Activated CD4-positive, alpha-beta T cell treated with anti-CD3 and anti-CD28 coated beads, Interleukin-2, amount 50 U/mL, for 24 hours (primary cell): Measurements from ENCODE around the gene GPALPP1.
A peak's percentile ranks its signal among the peaks of the same experiment; 100 is the strongest.
"Not testable (repeated sequence)": the region's sequence is repeated elsewhere in the genome, so short reads cannot be mapped to it uniquely, and the experiment has no call there.

ENCODE experiments used
- DNase-seq, 2 donors: peaks; one replicate each; pipeline ENCODE4 v3.0.0-alpha.2; 2020; ENCODE audit warnings: low read depth in 1 of 2, low spot score in 1 of 2

The GPALPP1 gene, protein sequence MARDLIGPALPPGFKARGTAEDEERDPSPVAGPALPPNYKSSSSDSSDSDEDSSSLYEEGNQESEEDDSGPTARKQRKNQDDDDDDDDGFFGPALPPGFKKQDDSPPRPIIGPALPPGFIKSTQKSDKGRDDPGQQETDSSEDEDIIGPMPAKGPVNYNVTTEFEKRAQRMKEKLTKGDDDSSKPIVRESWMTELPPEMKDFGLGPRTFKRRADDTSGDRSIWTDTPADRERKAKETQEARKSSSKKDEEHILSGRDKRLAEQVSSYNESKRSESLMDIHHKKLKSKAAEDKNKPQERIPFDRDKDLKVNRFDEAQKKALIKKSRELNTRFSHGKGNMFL

DNA sequence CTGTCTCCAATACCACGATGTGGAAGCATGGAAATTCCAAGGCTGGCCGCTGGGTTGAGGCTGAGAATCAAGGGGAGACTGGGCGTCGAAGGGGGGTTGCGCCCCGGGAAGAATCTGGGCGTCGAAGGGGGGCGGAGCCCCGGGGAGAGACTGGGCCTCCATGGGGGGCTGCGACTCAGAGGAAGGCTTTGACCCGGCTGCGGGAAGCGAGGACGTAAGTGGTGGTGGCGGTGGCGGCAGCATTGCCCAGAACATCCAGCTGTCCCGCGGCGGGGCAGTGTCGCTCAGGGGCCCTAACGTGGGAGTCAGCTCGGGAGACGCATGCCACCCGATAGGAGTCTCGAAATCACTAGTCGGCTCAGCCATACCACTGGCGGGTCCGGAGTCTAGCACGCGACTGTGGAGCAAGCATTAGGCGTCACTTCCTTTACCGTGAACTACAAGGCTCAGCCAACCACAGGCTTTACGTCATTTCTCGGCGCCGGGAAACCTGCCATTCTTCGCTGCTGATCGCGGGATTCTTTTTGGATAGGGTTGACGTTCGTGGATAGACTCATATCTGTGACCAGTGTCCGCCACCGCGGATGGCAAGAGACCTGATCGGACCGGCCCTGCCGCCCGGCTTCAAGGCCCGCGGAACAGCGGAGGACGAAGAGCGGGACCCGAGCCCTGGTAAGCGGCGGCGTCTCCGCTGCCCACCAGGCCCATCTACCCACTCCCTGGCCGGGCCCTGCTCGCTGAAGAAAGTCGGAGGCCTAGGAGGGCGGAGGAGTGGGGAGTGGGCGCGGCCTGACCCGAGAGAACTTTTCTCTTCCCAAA is at the start of gene GPALPP1, which contains the start of gene NUFIP1:
TSS of gene GPALPP1 (plus strand) at position 468 of the 819 bp plus-strand sequence. CDS start at position 585, 117 bp downstream.
TSS of gene NUFIP1 (minus strand) at position 401 of the 819 bp plus-strand sequence. CDS start at position 366, 35 bp downstream.
- peak; percentile 89 to 93 for DNase-seq

DNA sequence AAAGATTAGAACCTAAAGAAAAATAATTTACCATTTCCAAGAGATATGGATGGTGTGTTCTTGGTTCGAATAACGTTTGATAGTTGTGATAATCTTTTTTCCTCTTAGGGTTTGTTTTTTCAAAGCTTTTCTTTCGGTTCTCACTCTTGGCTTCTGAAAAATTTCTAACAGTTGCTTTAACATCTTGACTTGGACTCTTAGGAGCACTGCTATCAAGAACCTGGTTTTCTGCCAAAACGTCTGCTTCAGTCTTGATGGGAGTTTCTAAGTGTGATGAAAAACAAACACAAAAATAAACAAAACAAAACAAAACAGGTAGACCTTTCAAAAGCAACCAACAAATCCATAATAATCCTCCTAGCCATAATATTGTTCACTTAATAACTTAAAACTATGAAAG is 45.9 kb upstream of the GPALPP1 start:
- not testable (repeated sequence) for DNase-seq

DNA sequence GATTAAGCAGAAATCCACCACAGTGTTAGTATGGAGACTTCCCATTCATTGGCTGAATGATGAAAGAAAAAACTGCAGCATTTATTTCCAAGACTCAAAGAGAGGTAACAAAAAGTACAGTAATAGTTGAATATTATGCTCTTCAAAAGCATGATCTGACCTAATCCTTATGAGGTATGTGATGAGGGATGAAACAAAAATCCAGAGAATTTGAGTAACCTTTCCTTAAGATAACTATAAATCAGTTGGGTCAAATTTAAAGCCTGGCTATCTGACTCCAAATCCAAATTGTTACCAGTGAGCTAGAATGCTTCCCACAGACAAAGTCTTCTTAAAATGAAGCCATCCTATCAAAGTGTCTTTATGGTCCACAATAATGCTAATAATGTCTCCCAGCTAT is 38.2 kb upstream of the GPALPP1 start:
- no peak for DNase-seq

DNA sequence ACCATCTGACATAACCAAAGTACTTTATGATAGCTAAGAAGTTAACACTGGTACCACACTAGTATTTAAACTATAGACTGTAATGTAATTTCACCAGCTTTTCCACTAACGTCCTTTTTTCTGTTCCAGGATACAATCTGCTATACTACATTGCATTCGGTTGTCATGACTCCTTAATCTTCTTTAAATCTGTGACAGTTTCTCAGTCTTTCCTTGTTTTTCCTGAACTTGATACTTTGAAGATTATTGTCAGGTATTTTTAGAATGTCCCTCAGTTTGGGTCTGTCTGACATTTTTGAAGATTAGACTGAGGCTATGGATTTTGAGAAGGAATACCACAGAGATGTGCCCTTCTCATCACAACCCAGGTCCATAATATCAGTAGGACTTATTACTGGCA is 36.7 kb upstream of the GPALPP1 start:
- DNase-seq, result no peak

DNA sequence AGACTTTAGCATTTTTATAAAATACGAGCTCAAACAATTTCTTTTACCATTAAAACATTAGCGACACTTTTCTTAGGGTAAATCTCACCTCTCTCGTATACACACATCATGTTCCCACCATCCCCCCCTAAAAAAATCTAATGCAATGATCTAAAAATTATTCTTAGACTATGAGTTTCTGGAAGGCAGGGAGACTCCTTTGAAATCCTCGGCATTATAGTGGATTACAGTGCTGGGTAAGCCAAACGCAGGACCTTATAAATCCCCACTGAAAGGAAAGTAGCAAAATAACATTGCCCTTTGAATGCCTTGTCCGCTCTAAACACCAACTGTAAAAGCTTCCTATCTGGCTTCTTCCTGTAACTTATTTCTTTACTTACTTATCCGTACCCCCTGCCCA is 35.1 kb upstream of the GPALPP1 start:
- no peak for DNase-seq

DNA sequence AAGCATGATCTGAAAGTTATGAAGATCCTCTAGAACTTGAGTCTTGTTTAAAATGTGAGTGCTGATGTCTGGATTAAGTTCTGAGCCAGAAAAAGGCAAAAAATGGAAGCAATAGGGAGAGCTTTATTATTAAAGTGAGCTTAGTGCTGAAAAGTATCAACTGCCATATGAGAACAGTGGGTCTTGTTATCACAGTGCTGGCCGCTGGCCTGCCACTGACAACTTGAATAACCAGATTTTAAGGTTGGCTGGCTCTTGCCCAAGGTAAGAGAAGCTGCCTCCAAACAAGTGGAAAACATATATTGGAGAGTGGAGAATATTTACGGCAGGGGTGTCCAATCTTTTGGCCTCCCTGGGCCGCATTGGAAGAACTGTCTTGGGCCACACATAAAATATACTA is 33.9 kb upstream of the GPALPP1 start:
- DNase-seq, result no peak

DNA sequence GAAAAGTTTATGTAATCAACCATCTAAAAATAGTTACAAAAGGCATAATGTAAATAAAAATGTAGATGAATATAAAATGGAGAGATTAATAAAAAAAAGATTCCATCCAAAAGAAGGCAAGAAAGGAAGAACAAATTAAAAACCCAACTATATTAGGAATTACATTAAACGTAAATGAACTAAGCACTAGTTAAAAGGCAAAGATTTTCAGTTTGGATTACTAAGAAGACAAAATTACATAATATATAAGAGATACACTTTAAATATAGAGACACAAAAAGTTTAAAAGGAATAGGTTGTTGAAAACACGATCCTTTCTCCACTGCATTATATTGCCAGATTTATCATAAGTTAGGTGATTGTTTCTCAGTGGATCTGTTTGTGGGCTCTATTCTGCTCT is 27.3 kb upstream of the GPALPP1 start:
- no peak for DNase-seq

DNA sequence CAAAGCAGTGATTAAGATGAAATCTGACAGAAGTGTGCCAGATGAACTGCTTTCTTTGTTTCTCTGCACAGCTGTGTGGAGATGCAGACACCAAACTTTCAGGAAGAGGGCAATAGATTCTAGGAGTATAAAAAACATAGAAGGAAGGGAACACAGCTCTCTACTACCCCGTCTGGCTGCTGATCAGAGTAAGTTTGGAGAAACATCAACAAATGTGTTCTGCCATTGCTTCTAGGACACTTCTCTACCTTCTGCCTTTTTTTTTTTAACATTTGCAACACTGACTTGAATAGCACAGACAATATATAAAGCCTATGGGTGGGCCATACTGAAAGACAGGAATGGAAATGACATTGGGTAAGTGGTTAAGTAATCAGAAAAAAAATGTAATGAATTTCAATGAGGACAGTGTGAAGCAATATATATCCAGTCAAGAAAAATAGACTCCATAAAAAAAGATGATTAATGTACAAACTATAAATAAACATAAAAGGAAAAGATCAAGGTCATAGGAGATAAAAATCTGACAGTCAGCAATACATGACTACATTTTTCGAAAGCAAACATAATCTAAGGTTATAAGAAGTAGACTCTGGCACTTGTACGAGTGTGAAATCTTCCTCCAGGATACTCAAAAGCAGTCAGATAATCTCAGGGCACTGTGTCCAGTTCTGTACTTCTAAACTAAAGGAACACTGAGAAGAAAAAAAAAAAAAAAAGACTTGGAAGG is 21.5 kb upstream of the GPALPP1 start:
- DNase-seq, result no peak

DNA sequence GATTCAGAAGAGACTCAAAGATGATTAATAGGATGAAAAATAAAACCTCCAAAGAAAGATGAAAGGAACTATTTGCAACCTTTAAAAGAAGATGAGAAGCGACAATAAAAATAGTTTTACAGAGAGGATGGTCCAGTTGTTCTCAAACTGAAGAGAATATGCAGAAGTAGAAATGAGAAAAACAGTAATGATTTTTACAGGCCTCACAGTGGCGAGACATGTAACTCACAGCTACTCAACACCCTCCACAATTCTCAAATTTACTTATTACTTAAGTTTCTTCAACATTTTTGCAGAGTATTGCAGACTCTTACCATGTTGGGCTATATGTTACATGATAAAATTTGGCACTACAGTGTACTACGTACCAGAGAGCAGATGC is 20.9 kb upstream of the GPALPP1 start:
- no peak for DNase-seq

DNA sequence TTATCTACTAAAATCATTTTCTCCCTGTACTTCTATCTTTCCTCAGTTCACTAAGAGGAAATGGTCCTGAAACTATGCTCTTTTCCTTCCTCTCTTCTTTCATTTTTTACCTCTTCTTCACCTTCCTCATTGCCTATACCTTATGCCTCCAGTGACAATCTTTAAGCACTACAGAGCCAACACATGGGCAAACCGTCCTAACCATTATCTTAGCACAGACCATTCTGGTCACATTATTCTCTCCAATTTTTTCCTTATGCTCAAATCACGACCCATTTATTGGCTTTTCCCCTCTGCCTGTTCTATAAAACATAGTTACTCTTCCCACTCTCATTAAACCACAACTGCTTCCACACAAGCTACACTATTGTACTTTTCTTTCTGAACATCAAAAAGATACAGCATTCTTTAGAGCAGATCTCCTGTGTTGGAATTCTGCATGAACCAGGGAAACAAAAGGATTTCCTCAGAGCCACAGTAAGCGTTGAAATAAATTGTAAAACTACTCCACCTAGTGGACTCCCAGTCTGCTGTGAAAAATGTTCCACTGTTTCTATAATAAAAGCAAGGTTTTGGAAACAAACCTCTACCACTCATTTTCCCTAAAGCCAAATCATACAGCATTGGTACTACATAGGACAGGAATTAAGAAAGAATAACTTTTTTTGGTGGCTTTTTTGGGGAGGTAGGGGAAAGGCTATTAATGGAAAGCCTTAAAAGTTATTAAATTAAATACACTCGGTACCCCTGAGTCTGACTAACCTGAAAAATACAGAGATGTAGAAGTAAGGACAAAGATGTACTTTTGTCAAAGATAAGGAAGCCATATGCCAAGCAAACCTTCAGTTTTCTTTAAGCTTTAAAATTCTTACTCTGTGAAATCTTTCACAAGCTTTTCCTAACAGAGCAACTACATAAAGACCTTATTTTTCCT is 19.5 kb upstream of the GPALPP1 start:
- no peak for DNase-seq

DNA sequence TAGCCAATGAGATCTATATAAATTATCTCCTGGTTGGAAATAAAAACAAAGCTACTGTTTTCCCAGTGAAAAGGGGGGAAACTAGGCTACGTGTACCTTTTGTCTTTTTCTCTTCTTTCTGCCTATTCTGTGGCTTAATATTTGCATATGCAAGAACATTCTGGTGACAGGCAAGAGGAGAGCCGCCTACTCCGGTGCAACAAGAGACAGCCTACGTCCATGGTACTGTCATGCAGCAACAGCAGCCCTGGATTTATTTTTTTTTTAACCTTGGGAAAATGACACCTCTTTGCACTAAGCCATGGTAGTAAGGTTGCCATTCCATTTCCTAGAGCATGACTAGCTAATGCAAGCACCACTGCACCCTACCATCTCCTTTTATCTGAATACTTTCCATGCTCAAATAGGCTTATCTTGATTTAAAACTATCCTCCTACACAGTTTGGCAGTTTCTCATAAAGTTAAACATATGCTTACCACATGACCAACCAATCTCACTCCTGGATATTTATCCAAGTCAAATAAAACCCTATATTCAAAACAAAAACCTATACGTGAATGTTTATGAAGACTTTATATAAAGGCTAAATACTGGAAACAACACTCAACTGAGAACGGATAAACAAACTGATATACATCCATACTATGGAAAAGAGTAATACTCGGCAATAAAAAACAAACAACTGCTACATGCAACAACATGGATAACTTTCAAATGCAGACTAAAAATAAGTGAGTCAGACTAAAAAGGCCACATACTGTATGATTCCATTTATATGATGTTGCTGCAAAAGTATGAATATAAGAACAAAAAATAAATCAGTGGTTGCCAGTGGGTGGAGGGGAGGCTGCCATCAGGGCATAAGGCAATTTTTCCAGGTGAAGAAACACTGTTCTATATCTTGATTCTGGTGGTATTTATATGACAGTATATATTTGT is 17.4 kb upstream of the GPALPP1 start:
- no peak for DNase-seq

DNA sequence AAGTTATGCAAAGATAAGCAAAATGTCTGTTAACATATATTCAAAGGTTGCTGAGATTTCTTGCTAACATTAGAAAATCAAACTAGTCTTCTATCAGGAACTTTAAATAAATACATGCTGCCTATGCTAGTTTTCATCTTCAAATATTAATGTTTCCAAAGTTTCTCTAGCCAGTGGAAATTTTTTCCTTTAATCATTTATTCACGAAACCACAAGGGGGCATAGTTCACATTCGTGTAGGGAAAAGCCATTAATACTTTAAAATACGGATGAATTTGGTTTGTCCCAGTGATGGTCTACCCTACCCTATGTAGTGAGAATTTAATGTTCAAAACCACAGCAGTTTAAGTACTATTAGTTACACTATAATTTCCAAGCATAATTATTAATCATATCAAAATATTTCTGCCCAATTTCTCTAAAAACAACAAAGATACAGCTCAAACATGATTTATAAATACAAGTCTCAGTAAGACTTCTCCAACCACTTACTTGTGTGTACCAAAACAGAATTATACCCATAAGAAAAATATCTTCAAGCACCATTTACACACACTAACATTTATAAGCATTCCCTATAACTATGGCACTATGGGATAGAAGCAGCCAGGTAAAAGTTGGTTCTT is 16.3 kb upstream of the GPALPP1 start:
- no peak for DNase-seq

DNA sequence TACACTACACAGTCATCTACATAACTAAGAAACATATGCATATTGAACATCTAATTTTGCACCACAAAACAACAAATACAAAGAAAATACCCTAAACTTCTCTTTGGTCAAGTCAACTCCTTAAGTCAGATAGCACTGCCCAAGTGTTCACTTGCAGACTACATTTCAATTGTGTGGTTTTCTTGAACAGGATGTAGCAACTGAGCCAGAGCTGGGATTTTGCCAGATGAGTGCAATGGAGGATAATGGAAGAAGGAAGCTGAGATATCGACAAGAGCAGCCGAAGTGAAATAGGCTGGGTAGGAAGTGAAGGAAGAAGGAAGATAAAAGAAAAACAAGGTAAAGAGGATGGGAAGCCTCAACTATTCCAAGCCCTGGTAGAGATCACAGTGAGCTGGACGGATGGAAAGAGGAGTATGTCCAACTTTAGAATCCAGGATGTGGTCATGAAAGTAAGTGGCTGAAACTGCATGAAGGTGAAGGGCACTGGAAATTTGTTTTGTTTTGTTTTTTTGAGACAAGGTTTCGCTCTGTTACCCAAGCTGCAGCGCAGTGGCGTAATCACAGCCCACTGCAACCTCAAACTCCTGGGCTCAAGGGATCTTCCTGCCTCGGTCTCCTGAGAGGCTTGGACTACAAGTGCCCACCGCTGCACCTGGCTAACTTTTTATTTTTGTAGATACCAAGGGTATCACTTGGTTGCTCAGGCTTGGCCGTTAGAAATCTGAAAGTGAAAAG is 15.1 kb upstream of the GPALPP1 start:
- DNase-seq, result no peak

DNA sequence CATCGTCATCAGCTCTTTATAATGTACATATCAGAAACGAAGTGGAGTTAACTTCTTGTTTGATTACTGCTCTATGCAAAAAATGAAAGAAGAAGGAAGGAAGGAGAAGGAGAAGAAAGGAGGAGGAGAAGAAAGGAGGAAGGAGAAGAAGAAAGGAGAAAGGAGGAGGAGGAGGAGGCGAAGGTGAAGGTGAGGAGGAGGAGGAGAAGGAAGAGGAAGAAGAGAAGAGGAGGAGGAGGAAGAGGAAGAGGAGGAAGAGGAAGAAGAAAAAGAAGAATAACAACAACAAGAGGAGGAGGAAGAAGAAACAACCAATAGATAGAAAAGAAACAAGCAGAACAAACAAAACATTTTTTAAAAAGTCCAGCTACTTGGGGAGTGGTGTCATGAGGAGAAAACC is 13.1 kb upstream of the GPALPP1 start:
- no peak for DNase-seq

DNA sequence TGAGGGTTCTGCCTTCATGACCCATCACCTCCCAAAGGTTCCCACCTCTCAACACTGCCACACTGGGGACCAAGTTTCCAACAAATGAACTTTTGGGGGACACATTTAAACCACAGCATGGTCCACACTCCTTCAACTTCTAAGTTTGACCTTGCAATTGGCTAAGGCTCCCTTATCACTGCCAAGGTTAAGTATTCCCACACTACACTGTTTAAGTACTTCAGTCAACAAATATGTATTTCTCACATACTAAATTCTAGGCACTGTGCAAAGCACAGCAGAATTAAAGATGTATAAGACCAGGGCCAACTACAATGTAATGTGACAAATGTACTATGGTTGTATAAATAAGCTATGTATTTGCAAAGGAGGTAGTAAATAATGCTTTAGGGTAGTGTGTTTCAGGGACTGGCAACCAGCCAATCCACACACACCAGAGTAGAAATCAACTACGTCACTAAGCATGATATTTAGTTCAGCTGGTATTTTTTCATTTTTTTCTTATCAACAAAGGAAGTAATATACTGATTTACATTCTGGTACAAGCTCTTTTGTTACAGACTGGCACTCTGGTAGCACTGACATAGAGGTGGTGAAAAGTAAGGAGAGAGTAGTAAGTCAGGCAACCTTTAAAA is 12.3 kb upstream of the GPALPP1 start:
- no peak for DNase-seq

DNA sequence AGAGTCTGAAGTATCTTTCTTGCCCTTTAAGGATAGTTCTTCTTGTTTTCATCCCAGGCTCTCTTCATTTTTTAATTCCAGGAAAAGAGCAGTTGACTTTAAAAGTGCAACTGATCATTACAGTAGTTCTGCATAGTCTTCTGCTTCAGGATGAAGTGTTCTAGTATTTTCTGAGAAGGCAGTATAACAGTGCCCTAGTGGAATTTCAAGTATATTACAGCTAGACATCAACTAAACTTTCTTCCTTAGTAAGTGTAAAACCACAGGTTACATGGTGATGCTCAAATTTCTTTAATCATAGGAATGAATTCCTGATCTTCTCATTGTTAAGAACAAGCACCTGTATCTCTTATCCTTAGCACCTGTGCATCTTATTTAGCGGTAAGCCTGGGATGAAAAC is 11.0 kb upstream of the GPALPP1 start:
- DNase-seq, result no peak

DNA sequence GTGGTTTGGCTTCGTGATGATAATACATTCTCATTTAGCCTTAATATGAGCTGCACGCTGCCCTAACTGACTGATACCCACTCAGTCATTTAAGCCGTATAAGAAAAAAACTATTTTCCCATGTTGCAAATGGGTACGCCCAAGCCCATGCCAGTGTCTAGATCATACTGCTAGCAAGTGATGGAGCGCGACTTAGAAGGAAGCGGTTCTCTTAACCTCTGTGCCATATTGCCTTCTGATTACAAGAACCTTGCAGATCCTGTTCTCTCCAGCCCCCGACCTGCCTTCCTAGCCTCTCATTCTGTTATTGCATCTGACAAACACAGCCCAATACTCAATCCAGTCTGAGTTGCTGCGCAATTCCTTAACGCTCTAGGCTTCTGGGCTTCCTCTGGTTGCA is 603 bp downstream of the GPALPP1 start:
- DNase-seq, result no peak

DNA sequence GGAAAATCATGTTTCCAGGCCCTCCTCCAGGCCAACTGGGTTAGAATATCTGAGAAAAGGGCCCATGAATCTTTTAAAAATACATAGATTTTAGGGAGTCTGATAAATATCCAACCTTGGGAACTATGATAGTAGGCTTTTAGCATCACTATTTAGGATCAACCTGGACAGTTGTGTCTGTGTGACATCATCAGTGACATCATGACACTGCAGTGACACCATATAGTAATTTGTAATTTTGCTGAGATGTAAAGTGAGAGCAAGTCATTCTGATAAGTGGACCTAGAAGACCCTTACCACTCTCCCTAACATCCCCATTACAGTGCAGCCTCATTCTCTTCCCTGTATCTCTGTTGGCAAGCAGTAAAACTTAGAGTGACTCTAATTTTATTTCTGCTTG is 14.1 kb downstream of the GPALPP1 start:
- no peak for DNase-seq
